CD4-positive, alpha-beta memory T cell (primary cell): ENCODE data around the gene CD7. TPM values are rescaled to one million over a fixed set of nuclear protein-coding genes. Genes with fewer than 3 reads are reported as not detected.

Source experiments
- CTCF ChIA-PET: fragments of 350-600 bp; sonication (Branson Sonifier 250); formaldehyde crosslinking; loops from one replicate; lab custom pipeline; 2021; ENCODE audit warnings: inconsistent platforms; ENCODE audit not compliant: partially characterized antibody; lab: Charles Lee
- POLR2A ChIA-PET: fragments of 350-600 bp; sonication (Branson Sonifier 250); formaldehyde crosslinking; loops from one replicate; lab custom pipeline; 2021; ENCODE audit not compliant: partially characterized antibody; lab: Charles Lee
- DNase-seq, 5 donors: peaks; one replicate each; pipeline versions ENCODE4 v3.0.0 to v3.0.0-alpha.2; 2020 to 2022; ENCODE audit warnings: mixed read lengths in 1 of 5
- H3K27ac ChIP-seq: one replicate; pipeline ENCODE4 v1.7.0; 2013; ENCODE audit warnings: low read depth, low read length
- H3K27me3 ChIP-seq: 2 replicates; pipeline ENCODE4 v1.7.0; 2013; ENCODE audit warnings: mild to moderate bottlenecking, low read length, moderate library complexity; ENCODE audit not compliant: insufficient read depth
- H3K36me3 ChIP-seq: 2 replicates; pipeline ENCODE4 v1.7.0; 2013; ENCODE audit warnings: mild to moderate bottlenecking, low read length, moderate library complexity; ENCODE audit not compliant: insufficient read depth
- H3K4me1 ChIP-seq: 2 replicates; pipeline ENCODE4 v1.7.0; 2013; ENCODE audit warnings: mild to moderate bottlenecking, low read length, moderate library complexity; ENCODE audit not compliant: insufficient read depth
- H3K4me3 ChIP-seq, 2 donors: one replicate each; pipeline ENCODE4 v1.7.0; 2013; ENCODE audit warnings: low read length in 2 of 2, mild to moderate bottlenecking in 1 of 2
- H3K9me3 ChIP-seq, 2 donors: one replicate each; pipeline ENCODE4 v1.7.0; 2013; ENCODE audit warnings: low read length in 2 of 2, control low read depth in 1 of 2; ENCODE audit not compliant: control insufficient read depth in 1 of 2
- H3K27ac Mint-ChIP-seq, 7 donors: one replicate each; pipeline ENCODE4 v1.8.0; 2020 to 2021; ENCODE audit warnings: mixed read lengths in 7 of 7, mild to moderate bottlenecking in 6 of 7, inconsistent platforms in 3 of 7, moderate library complexity in 3 of 7
- H3K27me3 Mint-ChIP-seq, 2 donors: one replicate each; pipeline ENCODE4 v1.8.0; 2020 to 2021; ENCODE audit warnings: mixed read lengths in 2 of 2
- H3K36me3 Mint-ChIP-seq, 2 donors: one replicate each; pipeline ENCODE4 v1.8.0; 2020 to 2021; ENCODE audit warnings: mixed read lengths in 2 of 2, inconsistent platforms in 1 of 2, mild to moderate bottlenecking in 1 of 2
- H3K4me1 Mint-ChIP-seq, 4 donors: one replicate each; pipeline ENCODE4 v1.8.0; 2020 to 2021; ENCODE audit warnings: mixed read lengths in 4 of 4, mild to moderate bottlenecking in 1 of 4
- H3K4me3 Mint-ChIP-seq, 8 donors: one replicate each; pipeline ENCODE4 v1.8.0; 2020 to 2021; ENCODE audit warnings: mixed read lengths in 8 of 8, mild to moderate bottlenecking in 7 of 8, moderate library complexity in 6 of 8, inconsistent platforms in 3 of 8
- H3K9me3 Mint-ChIP-seq, 8 donors: one replicate each; pipeline ENCODE4 v1.8.0; 2020 to 2021; ENCODE audit warnings: mixed read lengths in 8 of 8, mild to moderate bottlenecking in 5 of 8, inconsistent platforms in 3 of 8, moderate library complexity in 1 of 8
- intact Hi-C: fragments of 100-400 bp; cut with micrococcal nuclease; formaldehyde crosslinking; loops from one replicate; pipeline ENCODE4 v1.15.1; 2023
- polyA plus RNA-seq, 2 donors: library from polyadenylated mRNA; unstranded; fragments of 300-500 nt; fragmentation: Illumina TruSeq; gene quantifications; one replicate each; pipeline ENCODE4 v1.2.3, GENCODE V29; 2021
- total RNA-seq, 2 experiments: library from RNA; stranded (reverse); gene quantifications; one replicate each; pipeline ENCODE4 v1.2.3, GENCODE V29; 2021

Gene CD7
- total and polyA plus RNA-seq, 4 experiments from 2014 or later = 40.9 to 82.6 (median 47.1) TPM

GRCh38 chr17:82303944-82304808 lies 13.2 kb downstream of the CD7 start:
- POLR2A ChIA-PET = interaction anchor here (0.8 to 10.4 kb wide), 10 partner anchors 11 to 197 kb away, joined by 3 to 172 read pairs (median 16); partner anchors contain the start of genes CD7 and CSNK1D
- H3K9me3 ChIP-seq = no peaks in the 10 kb centered on the region
- no peaks in the 10 kb centered on the region for H3K27me3 ChIP-seq
- H3K36me3 ChIP-seq = no peaks in the 10 kb centered on the region
- no peak for DNase-seq
- peaks cover 67% of the 10 kb centered on the region for H3K4me1 ChIP-seq
- peaks cover 19 to 73% (median 50%) of the 10 kb centered on the region in 4 donors for H3K4me1 Mint-ChIP-seq
- H3K27me3 Mint-ChIP-seq = no peaks in the 10 kb centered on the region
- peak overlapping the region; percentile 42 to 54 for H3K4me3 ChIP-seq
- no peaks in the 10 kb centered on the region for H3K36me3 Mint-ChIP-seq
- H3K27ac ChIP-seq = peak overlapping the region; percentile 64
- H3K9me3 Mint-ChIP-seq = peaks cover 0 to 2% (median 0%) of the 10 kb centered on the region in 8 donors
- CTCF ChIA-PET = interaction anchor here (1.0 to 8.4 kb wide), 6 partner anchors 13 to 98 kb away, joined by 3 to 72 read pairs (median 14); partner anchors contain the start of gene CD7
- H3K27ac Mint-ChIP-seq = peak overlapping the region in 6 of 7 donors; percentile 17 to 100 (median 80)
- intact Hi-C loops = loop anchor here (1.0 kb wide), 1 partner anchor 12 kb away; no protein-coding TSS in a partner anchor
- peak overlapping the region in 7 of 8 donors; percentile 41 to 91 (median 86) for H3K4me3 Mint-ChIP-seq

- peaks cover 0 to 2% (median 0%) of the 10 kb centered on the region in 8 donors for H3K9me3 Mint-ChIP-seq
- CTCF ChIA-PET = interaction anchor here (1.3 to 8.4 kb wide), 6 partner anchors 14 to 97 kb away, joined by 3 to 72 read pairs (median 20); partner anchors contain the start of gene CD7
- peak overlapping the region; percentile 73 to 91 (median 84) for H3K4me3 Mint-ChIP-seq
- H3K27me3 ChIP-seq = no peaks in the 10 kb centered on the region
- no peaks in the 10 kb centered on the region for H3K9me3 ChIP-seq
- H3K4me1 ChIP-seq = peaks cover 76% of the 10 kb centered on the region
- no peaks in the 10 kb centered on the region for H3K36me3 ChIP-seq
- DNase-seq = peak; percentile 48 to 72 (median 62)
- H3K27ac ChIP-seq = peak overlapping the region; percentile 64
- H3K36me3 Mint-ChIP-seq = no peaks in the 10 kb centered on the region
- H3K4me3 ChIP-seq = peak overlapping the region; percentile 42 to 54
- POLR2A ChIA-PET = interaction anchor here (0.6 to 10.4 kb wide), 18 partner anchors 10 to 799 kb away, joined by 3 to 172 read pairs (median 6); partner anchors contain the start of genes CD7, CSNK1D, SECTM1 and SLC16A3
- intact Hi-C loops = loop anchor here (1.0 kb wide), 1 partner anchor 13 kb away; no protein-coding TSS in a partner anchor
- H3K4me1 Mint-ChIP-seq = peaks cover 23 to 82% (median 56%) of the 10 kb centered on the region in 4 donors
- H3K27ac Mint-ChIP-seq = peak overlapping the region; percentile 84 to 100 (median 92)
- H3K27me3 Mint-ChIP-seq = no peaks in the 10 kb centered on the region
Measured at GRCh38 chr17:82302991-82303943, 14.1 kb downstream of the CD7 start.

- Mint-ChIP-seq H3K4me3 (peak overlapping the region; percentile 73 to 91 (median 84)), H3K9me3 (no peaks in the 10 kb centered on the region), H3K27me3 (no peaks in the 10 kb centered on the region), H3K4me1 (peaks cover 28 to 84% (median 61%) of the 10 kb centered on the region in 4 donors), H3K27ac (peak overlapping the region; percentile 87 to 100 (median 95)), H3K36me3 (peaks cover 0 to 6% of the 10 kb centered on the region in 2 donors)
- Histone ChIP-seq H3K4me1 (peaks cover 81% of the 10 kb centered on the region), H3K36me3 (no peaks in the 10 kb centered on the region), H3K27ac (peak overlapping the region; percentile 64), H3K4me3 (peak overlapping the region; percentile 42 to 54), H3K27me3 (no peaks in the 10 kb centered on the region), H3K9me3 (no peaks in the 10 kb centered on the region)
- intact Hi-C loops = no loop called here
- POLR2A ChIA-PET = interaction anchor here (0.6 to 10.4 kb wide), 16 partner anchors 9 to 798 kb away, joined by 3 to 172 read pairs (median 8); partner anchors contain the start of genes CD7, CSNK1D, SECTM1 and SLC16A3
- no peak for DNase-seq
- CTCF ChIA-PET = interaction anchor here (1.3 to 8.4 kb wide), 6 partner anchors 14 to 96 kb away, joined by 3 to 72 read pairs (median 20); partner anchors contain the start of gene CD7
Measured at GRCh38 chr17:82302568-82302963, 14.8 kb downstream of the CD7 start.

- Histone ChIP-seq H3K9me3 (no peaks in the 10 kb centered on the region), H3K27me3 (no peaks in the 10 kb centered on the region), H3K4me1 (peaks cover 86% of the 10 kb centered on the region), H3K27ac (peak overlapping the region; percentile 64), H3K4me3 (peak overlapping the region; percentile 19 to 54), H3K36me3 (no peaks in the 10 kb centered on the region)
- Mint-ChIP-seq H3K9me3 (no peaks in the 10 kb centered on the region), H3K27ac (peak overlapping the region; percentile 87 to 100 (median 95)), H3K27me3 (no peaks in the 10 kb centered on the region), H3K4me3 (peak overlapping the region; percentile 73 to 91 (median 84)), H3K36me3 (peaks cover 0 to 11% of the 10 kb centered on the region in 2 donors), H3K4me1 (peaks cover 33 to 89% (median 66%) of the 10 kb centered on the region in 4 donors)
- intact Hi-C loops = no loop called here
- ChIA-PET POLR2A (interaction anchor here (0.6 to 10.4 kb wide), 17 partner anchors 8 to 798 kb away, joined by 3 to 172 read pairs (median 7); partner anchors contain the start of genes CD7, CSNK1D, SECTM1 and SLC16A3), CTCF (interaction anchor here (1.6 to 8.4 kb wide), 8 partner anchors 10 to 102 kb away, joined by 3 to 72 read pairs (median 14); partner anchors contain the start of gene CD7)
- DNase-seq = peak; percentile 42 to 66 (median 57)
Measured at GRCh38 chr17:82301916-82302567, 15.4 kb downstream of the CD7 start.

GRCh38 chr17:82301300-82301915 lies 16.0 kb downstream of the CD7 start:
- H3K4me3 Mint-ChIP-seq = peak overlapping the region in 5 of 8 donors; percentile 10 to 87 (median 72)
- peaks cover 93% of the 10 kb centered on the region for H3K4me1 ChIP-seq
- peak overlapping the region; percentile 64 for H3K27ac ChIP-seq
- intact Hi-C loops = no loop called here
- ChIA-PET POLR2A (interaction anchor here (1.0 to 10.4 kb wide), 13 partner anchors 8 to 95 kb away, joined by 3 to 172 read pairs (median 14); partner anchors contain the start of genes CD7, CSNK1D, SECTM1 and SLC16A3), CTCF (interaction anchor here (1.0 to 8.4 kb wide), 12 partner anchors 9 to 116 kb away, joined by 3 to 72 read pairs (median 11); partner anchors contain the start of genes CD7 and HEXD)
- peak overlapping the region; percentile 32 to 100 (median 100) for H3K27ac Mint-ChIP-seq
- DNase-seq = no peak
- H3K4me1 Mint-ChIP-seq = peaks cover 35 to 90% (median 67%) of the 10 kb centered on the region in 4 donors
- peaks cover 0 to 13% of the 10 kb centered on the region in 2 donors for H3K36me3 Mint-ChIP-seq
- peak overlapping the region in 1 of 2 donors; percentile 54 for H3K4me3 ChIP-seq
- no peaks in the 10 kb centered on the region for H3K27me3 ChIP-seq
- no peaks in the 10 kb centered on the region for H3K9me3 ChIP-seq
- no peaks in the 10 kb centered on the region for H3K36me3 ChIP-seq
- H3K27me3 Mint-ChIP-seq = no peaks in the 10 kb centered on the region
- H3K9me3 Mint-ChIP-seq = no peaks in the 10 kb centered on the region
